Measurements from ENCODE around the gene C9orf43.
"Not testable (repeated sequence)": the region's sequence is repeated elsewhere in the genome, so short reads cannot be mapped to it uniquely, and the experiment has no call there.

Gene C9orf43

GRCh38 chr9:113381909-113382411 is 28.6 kb upstream of the C9orf43 start:
- DNase-seq: no peak

GRCh38 chr9:113386571-113387393 is 23.8 kb upstream of the C9orf43 start:
- no peak for DNase-seq

- no peak for DNase-seq
Measured at GRCh38 chr9:113387560-113388230, 22.9 kb upstream of the C9orf43 start.

GRCh38 chr9:113388833-113389232 is 21.7 kb upstream of the C9orf43 start:
- DNase-seq: no peak

GRCh38 chr9:113389451-113389850 is 21.1 kb upstream of the C9orf43 start:
- no peak for DNase-seq

- no peak for DNase-seq
Measured at GRCh38 chr9:113390192-113390960, 20.2 kb upstream of the C9orf43 start.

GRCh38 chr9:113391917-113392316 is 18.6 kb upstream of the C9orf43 start:
- no peak for DNase-seq

- DNase-seq: no peak
Measured at GRCh38 chr9:113393281-113393680, 17.3 kb upstream of the C9orf43 start.

GRCh38 chr9:113395000-113395861 is 15.3 kb upstream of the C9orf43 start:
- DNase-seq: no peak

- no peak for DNase-seq
Measured at GRCh38 chr9:113397203-113397631, 13.3 kb upstream of the C9orf43 start.

GRCh38 chr9:113398796-113399195 is 11.8 kb upstream of the C9orf43 start:
- DNase-seq: no peak

- no peak for DNase-seq
Measured at GRCh38 chr9:113399646-113400200, 10.8 kb upstream of the C9orf43 start.

GRCh38 chr9:113401027-113401792 is 9.3 kb upstream of the C9orf43 start, which contains the start of gene ALAD:
ALAD (minus strand) TSS chr9:113401284; CDS start chr9:113393559, 7,725 bp downstream.
- peak; percentile 99 for DNase-seq

GRCh38 chr9:113403646-113404045 is 6.9 kb upstream of the C9orf43 start:
- DNase-seq: no peak

- not testable (repeated sequence) for DNase-seq
Measured at GRCh38 chr9:113406353-113406752, 4.2 kb upstream of the C9orf43 start.

- DNase-seq: peak; percentile 54
Measured at GRCh38 chr9:113406873-113407511, 3.6 kb upstream of the C9orf43 start.

- DNase-seq: no peak
Measured at GRCh38 chr9:113409481-113409880, 1.1 kb upstream of the C9orf43 start.

- no peak for DNase-seq
Measured at GRCh38 chr9:113409883-113410206, 702 bp upstream of the C9orf43 start.

- DNase-seq: no peak
Measured at GRCh38 chr9:113416149-113416721, 5.7 kb downstream of the C9orf43 start.

GRCh38 chr9:113417370-113417769 is 6.8 kb downstream of the C9orf43 start:
- DNase-seq: no peak
